Anterior cingulate cortex (tissue), 58 donors: ENCODE results near the gene ATP13A2.
A peak's percentile ranks its signal among the peaks of the same experiment; 100 is the strongest.

ENCODE experiments used
- DNase-seq, 58 donors: peaks; one replicate each; lab custom pipeline; 2025; lab: John Stamatoyannopoulos, UW

Gene ATP13A2

GRCh38 chr1:17033481-17033880 is 21.8 kb upstream of the ATP13A2 start:
- DNase-seq = no peak

- DNase-seq = no peak
Measured at GRCh38 chr1:17032741-17033140, 21.0 kb upstream of the ATP13A2 start.

GRCh38 chr1:17031436-17031835 is 19.7 kb upstream of the ATP13A2 start:
- DNase-seq = no peak

- DNase-seq = no peak
Measured at GRCh38 chr1:17030206-17030605, 18.5 kb upstream of the ATP13A2 start.

- DNase-seq = no peak
Measured at GRCh38 chr1:17028662-17029188, 17.0 kb upstream of the ATP13A2 start.

- DNase-seq = no peak
Measured at GRCh38 chr1:17027900-17028299, 16.2 kb upstream of the ATP13A2 start.

- DNase-seq = no peak
Measured at GRCh38 chr1:17027403-17027802, 15.7 kb upstream of the ATP13A2 start.

GRCh38 chr1:17024721-17025120 is 13.0 kb upstream of the ATP13A2 start:
- DNase-seq = no peak

GRCh38 chr1:17023573-17023972 is 11.8 kb upstream of the ATP13A2 start:
- no peak for DNase-seq

GRCh38 chr1:17023102-17023501 is 11.4 kb upstream of the ATP13A2 start:
- DNase-seq = no peak

GRCh38 chr1:17021896-17022295 is 10.2 kb upstream of the ATP13A2 start:
- peak in 3 of 58 donors; percentile 12 to 25 (median 22) for DNase-seq

- DNase-seq = no peak
Measured at GRCh38 chr1:17020502-17020901, 8.8 kb upstream of the ATP13A2 start.

GRCh38 chr1:17018849-17019248 is 7.1 kb upstream of the ATP13A2 start:
- DNase-seq = no peak

- no peak for DNase-seq
Measured at GRCh38 chr1:17017435-17017834, 5.7 kb upstream of the ATP13A2 start.

- DNase-seq = no peak
Measured at GRCh38 chr1:17016317-17016661, 4.6 kb upstream of the ATP13A2 start.

- DNase-seq = no peak
Measured at GRCh38 chr1:17014671-17015567, 3.2 kb upstream of the ATP13A2 start.

- peak in 2 of 58 donors; percentile 6 to 17 for DNase-seq
Measured at GRCh38 chr1:17013491-17014320, 2.0 kb upstream of the ATP13A2 start.

GRCh38 chr1:17012775-17013490 is 1.2 kb upstream of the ATP13A2 start:
- DNase-seq = no peak

- no peak for DNase-seq
Measured at GRCh38 chr1:17011092-17011438, 663 bp downstream of the ATP13A2 start.

GRCh38 chr1:17009706-17010105 is 2.0 kb downstream of the ATP13A2 start:
- no peak for DNase-seq
